ENCODE measurements around the gene BTBD7.

BTBD7 gene

GRCh38 chr14:93306812-93307211, 26.0 kb downstream of the BTBD7 start:
- ATAC-seq: no peak
- TF ChIP-seq, protein P1, sequence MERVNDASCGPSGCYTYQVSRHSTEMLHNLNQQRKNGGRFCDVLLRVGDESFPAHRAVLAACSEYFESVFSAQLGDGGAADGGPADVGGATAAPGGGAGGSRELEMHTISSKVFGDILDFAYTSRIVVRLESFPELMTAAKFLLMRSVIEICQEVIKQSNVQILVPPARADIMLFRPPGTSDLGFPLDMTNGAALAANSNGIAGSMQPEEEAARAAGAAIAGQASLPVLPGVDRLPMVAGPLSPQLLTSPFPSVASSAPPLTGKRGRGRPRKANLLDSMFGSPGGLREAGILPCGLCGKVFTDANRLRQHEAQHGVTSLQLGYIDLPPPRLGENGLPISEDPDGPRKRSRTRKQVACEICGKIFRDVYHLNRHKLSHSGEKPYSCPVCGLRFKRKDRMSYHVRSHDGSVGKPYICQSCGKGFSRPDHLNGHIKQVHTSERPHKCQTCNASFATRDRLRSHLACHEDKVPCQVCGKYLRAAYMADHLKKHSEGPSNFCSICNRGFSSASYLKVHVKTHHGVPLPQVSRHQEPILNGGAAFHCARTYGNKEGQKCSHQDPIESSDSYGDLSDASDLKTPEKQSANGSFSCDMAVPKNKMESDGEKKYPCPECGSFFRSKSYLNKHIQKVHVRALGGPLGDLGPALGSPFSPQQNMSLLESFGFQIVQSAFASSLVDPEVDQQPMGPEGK (CRISPR knock-in tag; IDR thresholded peaks at IDR 0.05; ENCODE audit: borderline replicate concordance): no peak
- no peak for TF ChIP-seq ZFP30 (CRISPR knock-in tag; IDR thresholded peaks at IDR 0.05)
- TF ChIP-seq ZC3H10 (CRISPR knock-in tag; IDR thresholded peaks at IDR 0.05): no peak
- no peak for TF ChIP-seq RARB (CRISPR knock-in tag; IDR thresholded peaks at IDR 0.05)
- no peak for TF ChIP-seq PPARA (CRISPR knock-in tag; IDR thresholded peaks at IDR 0.05; ENCODE audit: borderline replicate concordance)
- TF ChIP-seq BACH2 (CRISPR knock-in tag; IDR thresholded peaks at IDR 0.05; ENCODE audit: borderline replicate concordance): no peak
- TF ChIP-seq TCF4 (CRISPR knock-in tag; IDR thresholded peaks at IDR 0.05; ENCODE audit: borderline replicate concordance): no peak
- no peak for TF ChIP-seq ESRRG (CRISPR knock-in tag; IDR thresholded peaks at IDR 0.05)
- no peak for TF ChIP-seq ZNF8 (CRISPR knock-in tag; IDR thresholded peaks at IDR 0.05)
- TF ChIP-seq OSR1 (CRISPR knock-in tag; IDR thresholded peaks at IDR 0.05): no peak
- no peak for TF ChIP-seq SNAI2 (CRISPR knock-in tag; IDR thresholded peaks at IDR 0.05)
- TF ChIP-seq, protein P2, sequence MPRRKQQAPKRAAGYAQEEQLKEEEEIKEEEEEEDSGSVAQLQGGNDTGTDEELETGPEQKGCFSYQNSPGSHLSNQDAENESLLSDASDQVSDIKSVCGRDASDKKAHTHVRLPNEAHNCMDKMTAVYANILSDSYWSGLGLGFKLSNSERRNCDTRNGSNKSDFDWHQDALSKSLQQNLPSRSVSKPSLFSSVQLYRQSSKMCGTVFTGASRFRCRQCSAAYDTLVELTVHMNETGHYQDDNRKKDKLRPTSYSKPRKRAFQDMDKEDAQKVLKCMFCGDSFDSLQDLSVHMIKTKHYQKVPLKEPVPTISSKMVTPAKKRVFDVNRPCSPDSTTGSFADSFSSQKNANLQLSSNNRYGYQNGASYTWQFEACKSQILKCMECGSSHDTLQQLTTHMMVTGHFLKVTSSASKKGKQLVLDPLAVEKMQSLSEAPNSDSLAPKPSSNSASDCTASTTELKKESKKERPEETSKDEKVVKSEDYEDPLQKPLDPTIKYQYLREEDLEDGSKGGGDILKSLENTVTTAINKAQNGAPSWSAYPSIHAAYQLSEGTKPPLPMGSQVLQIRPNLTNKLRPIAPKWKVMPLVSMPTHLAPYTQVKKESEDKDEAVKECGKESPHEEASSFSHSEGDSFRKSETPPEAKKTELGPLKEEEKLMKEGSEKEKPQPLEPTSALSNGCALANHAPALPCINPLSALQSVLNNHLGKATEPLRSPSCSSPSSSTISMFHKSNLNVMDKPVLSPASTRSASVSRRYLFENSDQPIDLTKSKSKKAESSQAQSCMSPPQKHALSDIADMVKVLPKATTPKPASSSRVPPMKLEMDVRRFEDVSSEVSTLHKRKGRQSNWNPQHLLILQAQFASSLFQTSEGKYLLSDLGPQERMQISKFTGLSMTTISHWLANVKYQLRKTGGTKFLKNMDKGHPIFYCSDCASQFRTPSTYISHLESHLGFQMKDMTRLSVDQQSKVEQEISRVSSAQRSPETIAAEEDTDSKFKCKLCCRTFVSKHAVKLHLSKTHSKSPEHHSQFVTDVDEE (CRISPR knock-in tag; IDR thresholded peaks at IDR 0.05): no peak

GRCh38 chr14:93305725-93306418, 27.0 kb downstream of the BTBD7 start:
- TF ChIP-seq SNAI2 (CRISPR knock-in tag; IDR thresholded peaks at IDR 0.05): no peak
- no peak for TF ChIP-seq CSDC2 (CRISPR knock-in tag; IDR thresholded peaks at IDR 0.05)
- TF ChIP-seq, protein P3, sequence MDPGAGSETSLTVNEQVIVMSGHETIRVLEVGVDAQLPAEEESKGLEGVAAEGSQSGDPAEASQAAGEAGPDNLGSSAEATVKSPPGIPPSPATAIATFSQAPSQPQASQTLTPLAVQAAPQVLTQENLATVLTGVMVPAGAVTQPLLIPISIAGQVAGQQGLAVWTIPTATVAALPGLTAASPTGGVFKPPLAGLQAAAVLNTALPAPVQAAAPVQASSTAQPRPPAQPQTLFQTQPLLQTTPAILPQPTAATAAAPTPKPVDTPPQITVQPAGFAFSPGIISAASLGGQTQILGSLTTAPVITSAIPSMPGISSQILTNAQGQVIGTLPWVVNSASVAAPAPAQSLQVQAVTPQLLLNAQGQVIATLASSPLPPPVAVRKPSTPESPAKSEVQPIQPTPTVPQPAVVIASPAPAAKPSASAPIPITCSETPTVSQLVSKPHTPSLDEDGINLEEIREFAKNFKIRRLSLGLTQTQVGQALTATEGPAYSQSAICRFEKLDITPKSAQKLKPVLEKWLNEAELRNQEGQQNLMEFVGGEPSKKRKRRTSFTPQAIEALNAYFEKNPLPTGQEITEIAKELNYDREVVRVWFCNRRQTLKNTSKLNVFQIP (CRISPR knock-in tag; IDR thresholded peaks at IDR 0.05; ENCODE audit: borderline replicate concordance, low read depth): no peak
- TF ChIP-seq BACH2 (CRISPR knock-in tag; IDR thresholded peaks at IDR 0.05; ENCODE audit: borderline replicate concordance): no peak
- no peak for TF ChIP-seq ARNTL (CRISPR knock-in tag; IDR thresholded peaks at IDR 0.05; ENCODE audit: borderline replicate concordance, low read depth)
- TF ChIP-seq ISL1 (CRISPR knock-in tag; IDR thresholded peaks at IDR 0.05): no peak
- TF ChIP-seq ZFP30 (CRISPR knock-in tag; IDR thresholded peaks at IDR 0.05): no peak
- TF ChIP-seq, protein P2 (CRISPR knock-in tag; IDR thresholded peaks at IDR 0.05): no peak
- TF ChIP-seq ZNF70 (CRISPR knock-in tag; IDR thresholded peaks at IDR 0.05): no peak
- no peak for TF ChIP-seq OSR1 (CRISPR knock-in tag; IDR thresholded peaks at IDR 0.05)
- no peak for TF ChIP-seq TCF4 (CRISPR knock-in tag; IDR thresholded peaks at IDR 0.05; ENCODE audit: borderline replicate concordance)
- TF ChIP-seq ESRRG (CRISPR knock-in tag; IDR thresholded peaks at IDR 0.05): no peak
- TF ChIP-seq CSRNP3 (CRISPR knock-in tag; IDR thresholded peaks at IDR 0.05): no peak
- no peak for TF ChIP-seq CREB5 (CRISPR knock-in tag; IDR thresholded peaks at IDR 0.05; ENCODE audit: low read depth)
- TF ChIP-seq PPARA (CRISPR knock-in tag; IDR thresholded peaks at IDR 0.05; ENCODE audit: borderline replicate concordance): no peak
- TF ChIP-seq, protein P1 (CRISPR knock-in tag; IDR thresholded peaks at IDR 0.05; ENCODE audit: borderline replicate concordance): no peak
- TF ChIP-seq RARB (CRISPR knock-in tag; IDR thresholded peaks at IDR 0.05): no peak
- no peak for TF ChIP-seq ZNF565 (CRISPR knock-in tag; conservative IDR thresholded peaks at IDR 0.05; ENCODE audit: low read depth)
- TF ChIP-seq ZFP3 (CRISPR knock-in tag; IDR thresholded peaks at IDR 0.05): no peak
- no peak for TF ChIP-seq ZNF8 (CRISPR knock-in tag; IDR thresholded peaks at IDR 0.05)
- no peak for ATAC-seq
